HEK293T (cell line): ENCODE results near the gene TCF7L2.

ENCODE experiments used
- CTCF ChIA-PET: fragments of 350-600 bp; formaldehyde crosslinking; extraction: SDS; loops from one replicate; lab custom pipeline; 2021; ENCODE audit warnings: antibody characterized with exemption, inconsistent platforms; lab: Yijun Ruan, JAX
- POLR2A ChIA-PET: fragments of 350-600 bp; formaldehyde crosslinking; extraction: SDS; loops from one replicate; lab custom pipeline; 2020; ENCODE audit warnings: antibody characterized with exemption, inconsistent platforms; lab: Yijun Ruan, JAX
- DNase-seq: peaks from one replicate; pipeline ENCODE4 v3.0.0; 2012; ENCODE audit warnings: mixed read lengths; ENCODE audit errors: extremely low spot score
- ARNT ChIP-seq: fragments of 450-650 bp; IDR thresholded peaks from 2 replicates; pipeline ENCODE4 v1.6.1; 2017; ENCODE audit warnings: mild to moderate bottlenecking
- BHLHE40 ChIP-seq: fragments of 450-650 bp; IDR thresholded peaks from 2 replicates; pipeline ENCODE4 v1.6.1; 2016; ENCODE audit warnings: mild to moderate bottlenecking, moderate library complexity, borderline replicate concordance
- CTBP1 ChIP-seq: fragments of 450-650 bp; IDR thresholded peaks from 2 replicates; pipeline ENCODE4 v1.6.1; 2016; ENCODE audit warnings: borderline replicate concordance
- ELF4 ChIP-seq: fragments of 450-650 bp; IDR thresholded peaks from 2 replicates; pipeline ENCODE4 v1.6.1; 2017; ENCODE audit warnings: antibody characterized with exemption
- FOXA1 ChIP-seq: fragments of 450-650 bp; IDR thresholded peaks from 2 replicates; pipeline ENCODE4 v1.6.1; 2016; ENCODE audit warnings: mild to moderate bottlenecking
- FOXK2 ChIP-seq: fragments of 450-650 bp; IDR thresholded peaks from 2 replicates; pipeline ENCODE4 v1.6.1; 2016; ENCODE audit warnings: mild to moderate bottlenecking
- L3MBTL2 ChIP-seq: fragments of 450-650 bp; conservative IDR thresholded peaks from 2 replicates; pipeline ENCODE4 v1.6.1; 2016; ENCODE audit warnings: mild to moderate bottlenecking
- LEF1 ChIP-seq: fragments of 450-650 bp; IDR thresholded peaks from 2 replicates; pipeline ENCODE4 v1.6.1; 2017; ENCODE audit warnings: mild to moderate bottlenecking, borderline replicate concordance
- SP1 ChIP-seq: fragments of 450-650 bp; IDR thresholded peaks from 2 replicates; pipeline ENCODE4 v1.6.1; 2017
- SUZ12 ChIP-seq: fragments of 450-650 bp; IDR thresholded peaks from 2 replicates; pipeline ENCODE4 v1.6.1; 2016; ENCODE audit warnings: mild to moderate bottlenecking
- TARDBP ChIP-seq: fragments of 450-650 bp; IDR thresholded peaks from 2 replicates; pipeline ENCODE4 v1.6.1; 2016
- ZNF384 ChIP-seq: fragments of 450-650 bp; IDR thresholded peaks from 2 replicates; pipeline ENCODE4 v1.6.1; 2016

The TCF7L2 gene

GRCh38 chr10:113214331-113214730 lies 264.3 kb downstream of the TCF7L2 start:
- TF ChIP-seq CTBP1 (no peak), ELF4 (no peak), LEF1 (no peak), FOXK2 (no peak), L3MBTL2 (no peak), SP1 (no peak), FOXA1 (no peak), BHLHE40 (no peak), ZNF384 (no peak), SUZ12 (no peak), ARNT (no peak), TARDBP (no peak)
- no peak for DNase-seq
- POLR2A ChIA-PET = no interaction called here
- CTCF ChIA-PET = no interaction called here

- CTCF ChIA-PET = interaction anchor here (1.1 kb wide), 2 partner anchors 167 to 169 kb away, joined by 3 to 7 read pairs; no protein-coding TSS in a partner anchor
- DNase-seq = no peak
- TF ChIP-seq FOXA1 = no peak
- no peak for TF ChIP-seq CTBP1
- TF ChIP-seq ARNT = no peak
- POLR2A ChIA-PET = no interaction called here
Measured at GRCh38 chr10:113216102-113216501, 266.1 kb downstream of the TCF7L2 start.
